ENCODE measurements around the gene NDFIP2.

Gene NDFIP2

GRCh38 chr13:79500829-79501228 lies 19.9 kb downstream of the NDFIP2 start:
- DNase-seq = no peak

- DNase-seq = no peak
These were observed 20.7 kb downstream of the NDFIP2 start for GRCh38 chr13:79501538-79502232.

- DNase-seq = no peak
These were observed 22.0 kb downstream of the NDFIP2 start for GRCh38 chr13:79502859-79503468.

- DNase-seq = no peak
These were observed 22.6 kb downstream of the NDFIP2 start for GRCh38 chr13:79503473-79504017.

GRCh38 chr13:79508224-79508961 lies 27.4 kb downstream of the NDFIP2 start:
- DNase-seq = no peak

GRCh38 chr13:79511611-79512010 lies 30.7 kb downstream of the NDFIP2 start:
- no peak for DNase-seq

- DNase-seq = no peak
These were observed 32.0 kb downstream of the NDFIP2 start for GRCh38 chr13:79512950-79513349.

GRCh38 chr13:79516595-79516994 lies 35.6 kb downstream of the NDFIP2 start:
- DNase-seq = no peak

GRCh38 chr13:79519255-79519654 lies 38.3 kb downstream of the NDFIP2 start:
- DNase-seq = no peak

GRCh38 chr13:79522583-79522982 lies 41.6 kb downstream of the NDFIP2 start:
- no peak for DNase-seq

- DNase-seq = no peak
These were observed 44.3 kb downstream of the NDFIP2 start for GRCh38 chr13:79525064-79525857.

GRCh38 chr13:79527698-79528097 lies 46.7 kb downstream of the NDFIP2 start:
- no peak for DNase-seq

GRCh38 chr13:79528356-79528755 lies 47.4 kb downstream of the NDFIP2 start:
- DNase-seq = no peak

GRCh38 chr13:79528759-79529191 lies 47.8 kb downstream of the NDFIP2 start:
- DNase-seq = no peak

- no peak for DNase-seq
These were observed 48.9 kb downstream of the NDFIP2 start for GRCh38 chr13:79529817-79530216.

- DNase-seq = no peak
These were observed 49.3 kb downstream of the NDFIP2 start for GRCh38 chr13:79530270-79530669.

GRCh38 chr13:79531542-79532254 lies 50.7 kb downstream of the NDFIP2 start:
- no peak for DNase-seq

- no peak for DNase-seq
These were observed 51.6 kb downstream of the NDFIP2 start for GRCh38 chr13:79532576-79532975.

- no peak for DNase-seq
These were observed 52.9 kb downstream of the NDFIP2 start for GRCh38 chr13:79533781-79534400.

GRCh38 chr13:79534596-79534995 lies 53.6 kb downstream of the NDFIP2 start:
- DNase-seq = no peak

GRCh38 chr13:79538757-79539156 lies 57.8 kb downstream of the NDFIP2 start:
- DNase-seq = no peak

- DNase-seq = no peak
These were observed 59.5 kb downstream of the NDFIP2 start for GRCh38 chr13:79540504-79540903.
